ENCODE data around the gene TMEM259.

DNA sequence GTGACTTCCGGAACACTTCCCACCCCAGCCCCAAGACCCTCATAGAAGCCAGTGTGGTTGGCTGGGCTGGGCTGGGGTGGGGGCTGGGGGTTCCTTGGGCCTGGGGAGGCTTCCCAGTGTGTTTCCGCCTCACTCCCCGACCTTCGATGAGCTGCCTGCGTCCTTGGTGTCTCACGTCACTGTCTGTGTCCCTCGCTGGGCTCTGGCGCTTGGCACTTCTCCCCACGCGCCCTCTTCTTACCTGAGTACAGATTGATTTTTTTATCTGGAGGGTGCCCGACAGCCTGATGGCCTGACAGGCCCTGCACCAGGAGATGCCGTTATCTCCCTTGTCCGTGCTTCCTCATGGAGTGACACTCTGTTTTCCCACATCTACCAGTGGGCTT is 28.3 kb downstream of the TMEM259 start:
- no peak for TF ChIP-seq ZMYM2 (CRISPR knock-in tag; IDR thresholded peaks at IDR 0.05)
- TF ChIP-seq, protein P1, sequence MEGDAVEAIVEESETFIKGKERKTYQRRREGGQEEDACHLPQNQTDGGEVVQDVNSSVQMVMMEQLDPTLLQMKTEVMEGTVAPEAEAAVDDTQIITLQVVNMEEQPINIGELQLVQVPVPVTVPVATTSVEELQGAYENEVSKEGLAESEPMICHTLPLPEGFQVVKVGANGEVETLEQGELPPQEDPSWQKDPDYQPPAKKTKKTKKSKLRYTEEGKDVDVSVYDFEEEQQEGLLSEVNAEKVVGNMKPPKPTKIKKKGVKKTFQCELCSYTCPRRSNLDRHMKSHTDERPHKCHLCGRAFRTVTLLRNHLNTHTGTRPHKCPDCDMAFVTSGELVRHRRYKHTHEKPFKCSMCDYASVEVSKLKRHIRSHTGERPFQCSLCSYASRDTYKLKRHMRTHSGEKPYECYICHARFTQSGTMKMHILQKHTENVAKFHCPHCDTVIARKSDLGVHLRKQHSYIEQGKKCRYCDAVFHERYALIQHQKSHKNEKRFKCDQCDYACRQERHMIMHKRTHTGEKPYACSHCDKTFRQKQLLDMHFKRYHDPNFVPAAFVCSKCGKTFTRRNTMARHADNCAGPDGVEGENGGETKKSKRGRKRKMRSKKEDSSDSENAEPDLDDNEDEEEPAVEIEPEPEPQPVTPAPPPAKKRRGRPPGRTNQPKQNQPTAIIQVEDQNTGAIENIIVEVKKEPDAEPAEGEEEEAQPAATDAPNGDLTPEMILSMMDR (CRISPR knock-in tag; IDR thresholded peaks at IDR 0.05): no peak

All from HepG2 (cell line).